Measurements from ENCODE around the gene FAM3A. TPM values are rescaled to one million over a fixed set of nuclear protein-coding genes. Genes with fewer than 3 reads are reported as not detected.

Gene FAM3A
- polyA plus RNA-seq, 1 experiment = 34.8 TPM

DNA sequence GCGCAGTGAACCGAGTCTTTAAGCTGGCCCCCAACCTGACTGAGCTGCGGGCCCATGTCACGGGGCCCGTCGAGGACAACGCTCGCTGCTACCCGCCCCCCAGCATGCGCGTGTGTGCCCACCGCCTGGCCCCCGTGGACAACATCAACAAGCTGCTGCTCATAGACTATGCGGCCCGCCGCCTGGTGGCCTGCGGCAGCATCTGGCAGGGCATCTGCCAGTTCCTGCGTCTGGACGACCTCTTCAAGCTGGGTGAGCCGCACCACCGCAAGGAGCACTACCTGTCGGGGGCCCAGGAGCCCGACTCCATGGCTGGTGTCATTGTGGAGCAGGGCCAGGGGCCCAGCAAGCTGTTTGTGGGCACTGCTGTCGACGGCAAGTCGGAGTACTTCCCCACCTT lies 55.7 kb downstream of the FAM3A start:
- Histone ChIP-seq H3K36me3 (ENCODE audit: control insufficient read depth, insufficient read depth, low read length) (peaks cover 18% of the 10 kb centered on the region), H3K4me3 (ENCODE audit: low read depth, low read length) (peak overlapping the region; percentile 73), H3K27me3 (ENCODE audit: control insufficient read depth, insufficient read depth, low read length) (no peaks in the 10 kb centered on the region)
- ChIA-PET POLR2A (no interaction called here), CTCF (interaction anchor here (0.6 to 1.6 kb wide), 2 partner anchors 27 to 61 kb away, joined by 3 read pairs; no protein-coding TSS in a partner anchor)
- TF ChIP-seq CTCF (IDR thresholded peaks at IDR 0.05; ENCODE audit: insufficient read depth, low read depth, low read length) = peak; percentile 34; the same call in 1 of the 2 replicates
- DNase-seq (ENCODE audit: low read depth) = no peak

- no peaks in the 10 kb centered on the region for H3K27me3 ChIP-seq (ENCODE audit: control insufficient read depth, insufficient read depth, low read length)
- POLR2A ChIA-PET = no interaction called here
- TF ChIP-seq CTCF (IDR thresholded peaks at IDR 0.05; ENCODE audit: insufficient read depth, low read depth, low read length) = no peak
- DNase-seq (ENCODE audit: low read depth) = no peak
- peaks cover 16% of the 10 kb centered on the region for H3K36me3 ChIP-seq (ENCODE audit: control insufficient read depth, insufficient read depth, low read length)
- CTCF ChIA-PET = interaction anchor here (1.0 to 1.6 kb wide), 2 partner anchors 23 to 26 kb away, joined by 3 read pairs; no protein-coding TSS in a partner anchor
- peak overlapping the region; percentile 73 for H3K4me3 ChIP-seq (ENCODE audit: low read depth, low read length)
These were observed 56.2 kb downstream of the FAM3A start for GRCh38 chrX:154459832-154460231.

DNA sequence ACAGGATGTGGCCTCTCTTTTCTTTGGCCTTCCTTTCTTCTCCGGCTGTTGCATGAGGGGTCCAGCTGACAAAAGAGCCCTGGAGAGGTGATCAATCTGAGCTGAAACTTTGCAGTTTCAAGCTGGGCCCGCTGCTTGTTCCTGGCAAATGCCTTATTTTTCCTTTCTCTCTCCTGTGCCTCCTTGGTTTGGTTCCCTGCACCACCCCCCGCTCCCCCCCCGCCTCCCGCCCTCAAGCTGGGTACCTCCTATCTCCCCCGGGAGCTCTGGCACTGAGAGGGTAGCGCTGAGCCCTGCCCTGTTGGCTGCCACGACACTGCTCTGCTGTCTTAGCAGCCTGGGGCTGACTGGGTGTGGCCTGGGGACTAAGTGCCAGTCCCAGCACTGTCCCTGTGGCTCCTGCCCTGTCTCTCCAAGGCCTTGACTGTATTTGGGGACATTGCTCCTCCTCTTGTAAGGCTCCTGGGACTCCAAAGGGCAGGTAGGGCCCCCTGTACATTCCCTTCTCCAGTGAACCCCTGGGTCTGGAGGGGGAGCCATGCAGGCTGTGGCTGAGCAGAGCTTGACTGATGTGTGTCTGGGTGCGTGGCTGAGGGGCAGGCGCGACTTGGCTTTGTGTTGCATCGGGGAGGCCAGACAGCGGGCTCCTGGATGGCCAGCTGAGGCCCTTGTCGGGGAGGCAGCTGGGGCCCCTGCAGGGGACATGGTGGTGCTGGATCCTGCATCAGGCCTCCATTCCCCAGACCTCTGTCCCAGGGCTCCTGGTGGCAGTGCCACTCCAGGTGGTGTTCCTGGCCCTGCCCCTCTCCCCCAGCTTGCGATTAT lies 56.9 kb downstream of the FAM3A start:
- CTCF ChIA-PET = interaction anchor here (0.9 to 1.6 kb wide), 3 partner anchors 24 to 68 kb away, joined by 3 to 4 read pairs (median 3); no protein-coding TSS in a partner anchor
- no peak for DNase-seq (ENCODE audit: low read depth)
- POLR2A ChIA-PET = interaction anchor here (0.5 kb wide), 1 partner anchor 359 kb away, joined by 5 read pairs; no protein-coding TSS in a partner anchor

GRCh38 chrX:154458116-154458953 lies 57.7 kb downstream of the FAM3A start, which contains the start of gene PLXNA3:
Gene PLXNA3 (plus strand): TSS chrX:154458281. CDS start chrX:154460184, 1,903 bp downstream.
- CTCF ChIA-PET = interaction anchor here (0.9 kb wide), 1 partner anchor 69 kb away, joined by 4 read pairs; no protein-coding TSS in a partner anchor
- DNase-seq (ENCODE audit: low read depth) = no peak

More for the DNA sequence above, 56.9 kb downstream of the FAM3A start:
- Histone ChIP-seq H3K4me3 (ENCODE audit: low read depth, low read length) (peak overlapping the region; percentile 73), H3K27me3 (ENCODE audit: control insufficient read depth, insufficient read depth, low read length) (no peaks in the 10 kb centered on the region), H3K36me3 (ENCODE audit: control insufficient read depth, insufficient read depth, low read length) (peaks cover 13% of the 10 kb centered on the region)
- TF ChIP-seq CTCF (IDR thresholded peaks at IDR 0.05; ENCODE audit: insufficient read depth, low read depth, low read length) = no peak

More at GRCh38 chrX:154458116-154458953, 57.7 kb downstream of the FAM3A start, which contains the start of gene PLXNA3:
- H3K36me3 ChIP-seq (ENCODE audit: control insufficient read depth, insufficient read depth, low read length) = peaks cover 11% of the 10 kb centered on the region
- TF ChIP-seq CTCF (IDR thresholded peaks at IDR 0.05; ENCODE audit: insufficient read depth, low read depth, low read length) = no peak
- no peaks in the 10 kb centered on the region for H3K27me3 ChIP-seq (ENCODE audit: control insufficient read depth, insufficient read depth, low read length)
- POLR2A ChIA-PET = no interaction called here
- H3K4me3 ChIP-seq (ENCODE audit: low read depth, low read length) = peak within 1 kb of the TSS; percentile 73

Data from BJ (cell line).